NOMO-1 treated with dmso at 0.1 percent for 144 hours (cell line): ENCODE data around the gene ATN1.

Experiments
- DNase-seq: peaks from one replicate; lab custom pipeline; 2025; ENCODE audit not compliant: unreplicated experiment; lab: John Stamatoyannopoulos, UW

Gene ATN1

DNA sequence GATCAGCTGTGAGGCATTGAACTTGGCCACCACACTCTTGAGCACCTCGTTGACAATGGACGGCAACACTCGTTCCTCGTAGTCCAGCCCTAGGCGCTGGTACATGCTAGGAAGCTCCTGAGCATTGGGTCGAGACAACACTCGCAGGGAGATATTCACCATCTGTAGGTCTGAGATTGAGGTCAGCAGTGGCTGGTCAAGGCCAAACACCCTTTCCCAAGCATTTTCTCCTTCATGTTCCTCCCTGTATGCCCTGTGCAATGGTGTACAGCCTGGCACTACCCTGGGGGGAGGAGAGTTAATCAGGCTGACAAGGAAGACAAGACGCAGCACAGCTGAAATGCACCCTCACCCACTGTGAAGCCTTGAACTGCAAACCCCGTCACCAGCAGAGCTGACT, 40.7 kb downstream of the ATN1 start:
- DNase-seq = no peak

DNA sequence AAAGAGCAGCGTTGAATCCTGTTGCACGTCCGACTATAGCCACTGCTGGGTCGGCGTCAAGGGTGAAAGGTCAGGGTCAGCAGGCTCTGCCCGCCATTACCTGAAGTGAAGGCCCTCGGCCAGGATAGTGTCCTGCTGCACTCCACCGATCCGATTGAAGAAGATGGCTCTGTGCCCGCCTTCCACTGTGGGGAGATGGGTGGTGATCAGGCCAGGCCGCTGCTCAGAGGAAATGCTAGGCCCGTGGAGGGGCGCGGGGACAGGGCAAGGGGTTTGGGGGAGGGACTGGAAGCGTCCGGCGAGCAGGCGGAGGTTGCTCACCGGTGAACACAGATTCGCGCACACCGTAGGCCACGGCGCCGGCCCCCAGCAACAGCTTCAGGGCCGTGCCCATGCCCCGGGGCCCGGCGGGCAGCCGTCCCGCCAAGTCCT, 42.4 kb downstream of the ATN1 start:
- DNase-seq = no peak

GRCh38 chr12:6974180-6974579, 46.4 kb downstream of the ATN1 start:
- no peak for DNase-seq

- DNase-seq = no peak
These were observed 47.7 kb downstream of the ATN1 start for GRCh38 chr12:6975297-6976032.

DNA sequence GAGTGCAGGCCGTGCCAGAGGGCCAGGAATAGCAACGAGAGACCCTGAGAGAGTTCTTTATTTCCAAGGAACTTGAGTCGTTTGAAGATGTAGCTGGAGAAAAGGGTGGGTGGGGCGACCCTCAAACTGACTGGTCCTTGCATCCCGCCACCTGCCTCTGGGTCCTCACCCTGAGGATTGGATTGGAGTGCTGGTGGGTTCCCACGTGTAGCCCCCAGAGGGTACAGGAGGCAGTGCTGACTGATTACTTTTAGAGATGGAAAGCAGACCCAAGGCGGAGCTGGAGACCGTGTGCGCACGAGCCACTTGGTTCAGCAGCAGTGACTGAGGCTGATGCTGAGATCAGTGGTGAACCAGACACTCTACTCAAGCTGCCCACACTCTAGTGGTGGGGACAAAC, 49.9 kb downstream of the ATN1 start:
- no peak for DNase-seq

- DNase-seq = no peak
These were observed 50.4 kb downstream of the ATN1 start for GRCh38 chr12:6978188-6978587.

GRCh38 chr12:6978611-6979011, 50.9 kb downstream of the ATN1 start:
- DNase-seq = no peak

GRCh38 chr12:6979021-6979420, 51.3 kb downstream of the ATN1 start:
- no peak for DNase-seq

DNA sequence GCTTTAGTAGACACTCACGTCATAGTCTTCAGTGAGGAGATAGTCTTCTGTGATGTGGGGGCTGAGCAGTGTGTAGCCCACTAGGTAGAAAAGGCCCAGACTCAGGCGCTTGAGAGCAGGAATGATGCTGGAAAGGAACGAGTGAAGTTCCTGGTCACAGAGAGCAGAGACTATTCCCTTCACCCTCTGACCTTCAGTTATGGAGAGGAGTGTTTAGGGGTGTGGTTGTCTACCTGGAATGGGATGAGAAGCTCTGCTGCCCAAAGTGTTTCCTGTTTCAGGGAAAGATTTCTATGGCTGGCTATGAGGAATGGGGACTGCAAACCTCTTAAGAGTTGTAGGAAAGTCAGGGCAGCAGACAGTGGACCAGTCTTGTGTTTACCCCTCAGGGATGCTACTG, 51.7 kb downstream of the ATN1 start:
- DNase-seq = no peak

GRCh38 chr12:6980075-6980474, 52.3 kb downstream of the ATN1 start:
- no peak for DNase-seq

DNA sequence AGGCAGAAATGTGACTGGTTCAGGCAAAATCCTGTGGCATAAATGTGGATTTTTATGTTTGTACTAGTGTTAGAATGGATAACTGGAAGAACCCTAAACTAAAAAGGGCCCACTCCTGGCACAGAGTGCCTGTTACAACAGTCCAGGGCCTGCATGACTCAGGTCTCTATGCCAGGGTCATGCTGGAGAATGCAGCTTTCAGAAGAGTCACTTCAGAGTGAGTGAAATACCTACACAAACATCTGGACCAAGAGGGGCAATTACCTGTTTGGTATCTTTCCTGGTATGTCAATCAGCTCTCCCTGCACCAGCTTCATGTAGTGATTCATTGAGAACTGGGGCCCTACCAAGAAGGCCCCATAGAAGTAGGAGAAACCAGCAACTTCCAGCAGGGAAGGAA, 53.0 kb downstream of the ATN1 start:
- no peak for DNase-seq

DNA sequence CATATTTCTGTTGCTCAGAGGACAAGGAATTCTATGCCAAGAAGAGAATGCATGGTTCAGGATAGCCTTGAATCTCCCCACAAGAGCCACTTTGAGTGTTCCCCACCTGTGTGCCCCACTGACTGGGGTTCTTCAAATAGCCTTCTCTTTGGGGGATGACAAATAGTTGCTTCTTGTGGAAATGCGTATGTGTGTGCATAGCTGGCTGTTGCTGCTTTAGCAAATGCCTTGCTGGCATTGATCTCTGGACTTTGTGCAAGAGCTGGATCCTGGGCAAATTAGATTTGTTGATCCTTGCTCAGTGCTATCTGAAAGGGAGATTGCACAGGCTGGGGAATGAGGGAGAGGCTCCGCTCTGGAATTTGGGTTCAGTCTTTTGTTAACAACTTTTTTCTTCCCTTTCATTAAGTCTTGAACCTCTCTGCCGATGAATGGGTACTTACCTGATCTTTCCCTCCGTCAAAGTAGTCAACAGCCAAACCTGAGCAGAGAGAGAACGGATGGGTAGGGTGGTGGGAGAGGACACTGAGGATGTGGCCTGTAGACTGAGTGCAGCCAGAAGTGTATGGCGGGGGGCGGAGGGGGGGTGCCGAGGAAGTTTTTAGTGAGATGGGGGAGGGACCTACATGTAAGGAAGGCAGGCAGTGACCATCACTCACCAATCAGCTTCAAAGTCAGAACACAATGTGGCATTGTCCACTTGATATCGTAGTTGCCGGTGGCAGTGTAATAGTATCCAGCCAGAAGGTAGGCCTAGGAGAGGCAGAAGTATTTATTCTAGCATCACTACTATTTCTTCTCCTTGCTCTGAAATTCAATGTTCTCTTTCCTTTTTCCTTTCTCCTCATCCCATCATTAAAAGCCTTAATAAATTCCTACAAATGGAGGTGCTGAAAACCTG, 53.6 kb downstream of the ATN1 start:
- no peak for DNase-seq

GRCh38 chr12:6982532-6982931, 54.8 kb downstream of the ATN1 start:
- DNase-seq = no peak

- no peak for DNase-seq
These were observed 60.3 kb downstream of the ATN1 start for GRCh38 chr12:6987956-6988553.
